Measurements from ENCODE around the gene CBARP. TPM values are rescaled to one million over a fixed set of nuclear protein-coding genes. Genes with fewer than 3 reads are reported as not detected.

The CBARP gene
- total RNA-seq, 1 experiment from 2014 or later, result 23.8 TPM

DNA sequence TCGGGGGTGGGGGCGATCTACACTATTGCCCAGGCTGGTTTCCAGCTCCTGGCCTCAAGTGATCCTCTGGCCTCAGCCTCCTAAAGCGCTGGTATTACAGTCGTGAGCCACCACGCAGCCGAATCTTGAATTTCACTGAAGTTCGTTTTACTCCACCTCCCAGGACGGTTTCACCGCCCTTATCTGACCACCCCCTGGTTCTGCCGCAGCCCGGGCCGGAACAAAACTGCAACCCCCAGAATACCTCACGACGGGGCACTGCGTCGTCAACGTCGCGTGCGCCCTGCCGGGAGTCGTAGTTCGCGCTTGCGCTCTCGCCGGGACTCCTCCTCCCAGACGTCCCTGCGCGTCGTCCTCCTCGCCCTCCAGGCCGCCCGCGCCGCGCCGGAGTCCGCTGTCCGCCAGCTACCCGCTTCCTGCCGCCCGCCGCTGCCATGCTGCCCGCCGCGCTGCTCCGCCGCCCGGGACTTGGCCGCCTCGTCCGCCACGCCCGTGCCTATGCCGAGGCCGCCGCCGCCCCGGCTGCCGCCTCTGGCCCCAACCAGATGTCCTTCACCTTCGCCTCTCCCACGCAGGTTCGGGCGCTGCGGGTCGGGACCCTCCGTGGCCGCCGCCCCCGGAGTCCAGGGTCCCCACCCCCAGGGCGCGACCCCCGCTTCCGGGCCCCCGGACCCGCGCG lies 3.8 kb upstream of the CBARP start, which contains the start of gene ATP5F1D (continued):
- peak; percentile 76 for TF ChIP-seq ZFX (IDR thresholded peaks at IDR 0.05)
- no peak for TF ChIP-seq ZNF274 (IDR thresholded peaks at IDR 0.05; ENCODE audit: low read depth, low read length)
- no peak for TF ChIP-seq TCF7L2 (IDR thresholded peaks at IDR 0.05; ENCODE audit: borderline replicate concordance, extremely low read depth, insufficient read depth, insufficient read length)
- TF ChIP-seq JUND (IDR thresholded peaks at IDR 0.05), result no peak

DNA sequence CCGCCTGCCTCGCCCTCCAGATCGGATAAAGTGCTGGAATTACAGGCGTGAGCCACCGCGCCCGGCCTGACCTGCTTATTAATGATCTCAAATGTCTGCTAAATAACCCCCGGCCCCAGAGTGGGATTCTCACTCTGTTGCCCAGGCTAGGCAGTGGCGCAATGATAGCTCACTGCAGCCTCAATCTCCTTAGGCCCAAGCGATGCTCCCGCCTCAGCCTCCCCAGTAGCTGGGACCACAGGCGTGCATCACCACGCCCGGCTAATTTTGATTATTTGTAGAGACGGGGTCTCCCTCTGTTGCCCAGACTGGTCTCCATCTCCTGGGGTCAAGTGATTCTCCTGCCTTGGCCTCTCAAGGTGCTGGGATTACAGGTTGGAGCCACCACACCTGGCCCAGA lies 3.1 kb upstream of the CBARP start:
- Histone ChIP-seq H3K27ac (ENCODE audit: low read depth, low read length) (peak overlapping the region; percentile 100), H3K9me3 (ENCODE audit: control insufficient read depth in 1 of 2, insufficient read depth in 1 of 2, low read depth in 1 of 2, low read length in 2 of 2) (no peaks in the 10 kb centered on the region), H3K79me2 (ENCODE audit: insufficient read depth, low read length) (peaks cover 56% of the 10 kb centered on the region), H3K9me2 (ENCODE audit: insufficient read depth) (no peaks in the 10 kb centered on the region), H2AFZ (ENCODE audit: low read depth, low read length, poor library complexity, severe bottlenecking) (no peak overlapping the region), H3K4me1 (ENCODE audit: control insufficient read depth in 1 of 2, insufficient read depth in 2 of 2, low read length in 2 of 2) (peaks cover 52 to 70% of the 10 kb centered on the region in 2 experiments), H3K4me2 (ENCODE audit: low read length) (peak overlapping the region; percentile 98), H3K9ac (ENCODE audit: low read length) (peak overlapping the region; percentile 99), H3K4me3 (replicated peaks in 1 of 2; ENCODE audit: low read depth in 1 of 2, low read length in 2 of 2) (peak overlapping the region; percentile 87 to 89), H3K27me3 (ENCODE audit: insufficient read depth, low read length) (no peaks in the 10 kb centered on the region), H3K36me3 (ENCODE audit: control insufficient read depth in 1 of 2, insufficient read depth in 2 of 2, low read length in 2 of 2) (peaks cover 0 to 16% of the 10 kb centered on the region in 2 experiments; a peak in 1 of 4 replicates), H4K20me1 (ENCODE audit: insufficient read depth) (peaks cover 13% of the 10 kb centered on the region; the same call in 1 of the 2 replicates)
- DNase-seq (ENCODE audit: low read depth, low spot score) (no peak), ATAC-seq (no peak)
- TF ChIP-seq FOSL1 (IDR thresholded peaks at IDR 0.05; ENCODE audit: low read depth) (no peak), CBX3 (IDR thresholded peaks at IDR 0.05; ENCODE audit: low read depth) (no peak), JUND (IDR thresholded peaks at IDR 0.05) (no peak), CEBPB (IDR thresholded peaks at IDR 0.05; ENCODE audit: low read depth) (no peak), TCF7L2 (IDR thresholded peaks at IDR 0.05; ENCODE audit: borderline replicate concordance, extremely low read depth, insufficient read depth, insufficient read length) (no peak), EGR1 (IDR thresholded peaks at IDR 0.05; ENCODE audit: low read depth) (no peak), SP1 (IDR thresholded peaks at IDR 0.05; ENCODE audit: low read depth) (no peak), POLR2AphosphoS5 (IDR thresholded peaks at IDR 0.05; ENCODE audit: low read depth, low read length) (no peak), POLR2A (IDR thresholded peaks at IDR 0.05; ENCODE audit: borderline replicate concordance, extremely low read depth, insufficient read depth, insufficient read length) (no peak), RAD21 (IDR thresholded peaks at IDR 0.05; ENCODE audit: low read depth) (no peak), EZH2 (IDR thresholded peaks at IDR 0.05) (no peak), SRF (IDR thresholded peaks at IDR 0.05; ENCODE audit: low read depth) (no peak), ELF1 (IDR thresholded peaks at IDR 0.05; ENCODE audit: borderline replicate concordance, low read depth) (no peak), YY1 (IDR thresholded peaks at IDR 0.05; ENCODE audit: extremely low read depth, insufficient replicate concordance, low read depth, low read length) (no peak)
- TF ChIP-seq, protein P1, sequence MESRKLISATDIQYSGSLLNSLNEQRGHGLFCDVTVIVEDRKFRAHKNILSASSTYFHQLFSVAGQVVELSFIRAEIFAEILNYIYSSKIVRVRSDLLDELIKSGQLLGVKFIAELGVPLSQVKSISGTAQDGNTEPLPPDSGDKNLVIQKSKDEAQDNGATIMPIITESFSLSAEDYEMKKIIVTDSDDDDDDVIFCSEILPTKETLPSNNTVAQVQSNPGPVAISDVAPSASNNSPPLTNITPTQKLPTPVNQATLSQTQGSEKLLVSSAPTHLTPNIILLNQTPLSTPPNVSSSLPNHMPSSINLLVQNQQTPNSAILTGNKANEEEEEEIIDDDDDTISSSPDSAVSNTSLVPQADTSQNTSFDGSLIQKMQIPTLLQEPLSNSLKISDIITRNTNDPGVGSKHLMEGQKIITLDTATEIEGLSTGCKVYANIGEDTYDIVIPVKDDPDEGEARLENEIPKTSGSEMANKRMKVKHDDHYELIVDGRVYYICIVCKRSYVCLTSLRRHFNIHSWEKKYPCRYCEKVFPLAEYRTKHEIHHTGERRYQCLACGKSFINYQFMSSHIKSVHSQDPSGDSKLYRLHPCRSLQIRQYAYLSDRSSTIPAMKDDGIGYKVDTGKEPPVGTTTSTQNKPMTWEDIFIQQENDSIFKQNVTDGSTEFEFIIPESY (IDR thresholded peaks at IDR 0.05; ENCODE audit: extremely low read depth, insufficient replicate concordance, low read length), result no peak
- TF ChIP-seq, protein P2, sequence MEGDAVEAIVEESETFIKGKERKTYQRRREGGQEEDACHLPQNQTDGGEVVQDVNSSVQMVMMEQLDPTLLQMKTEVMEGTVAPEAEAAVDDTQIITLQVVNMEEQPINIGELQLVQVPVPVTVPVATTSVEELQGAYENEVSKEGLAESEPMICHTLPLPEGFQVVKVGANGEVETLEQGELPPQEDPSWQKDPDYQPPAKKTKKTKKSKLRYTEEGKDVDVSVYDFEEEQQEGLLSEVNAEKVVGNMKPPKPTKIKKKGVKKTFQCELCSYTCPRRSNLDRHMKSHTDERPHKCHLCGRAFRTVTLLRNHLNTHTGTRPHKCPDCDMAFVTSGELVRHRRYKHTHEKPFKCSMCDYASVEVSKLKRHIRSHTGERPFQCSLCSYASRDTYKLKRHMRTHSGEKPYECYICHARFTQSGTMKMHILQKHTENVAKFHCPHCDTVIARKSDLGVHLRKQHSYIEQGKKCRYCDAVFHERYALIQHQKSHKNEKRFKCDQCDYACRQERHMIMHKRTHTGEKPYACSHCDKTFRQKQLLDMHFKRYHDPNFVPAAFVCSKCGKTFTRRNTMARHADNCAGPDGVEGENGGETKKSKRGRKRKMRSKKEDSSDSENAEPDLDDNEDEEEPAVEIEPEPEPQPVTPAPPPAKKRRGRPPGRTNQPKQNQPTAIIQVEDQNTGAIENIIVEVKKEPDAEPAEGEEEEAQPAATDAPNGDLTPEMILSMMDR (IDR thresholded peaks at IDR 0.05 in 2 of 3, conservative IDR thresholded peaks at IDR 0.05 in 1 of 3; ENCODE audit: borderline replicate concordance in 1 of 3, insufficient read depth in 1 of 3, low read depth in 2 of 3, low read length in 2 of 3), result no peak
- TF ChIP-seq, protein P3, sequence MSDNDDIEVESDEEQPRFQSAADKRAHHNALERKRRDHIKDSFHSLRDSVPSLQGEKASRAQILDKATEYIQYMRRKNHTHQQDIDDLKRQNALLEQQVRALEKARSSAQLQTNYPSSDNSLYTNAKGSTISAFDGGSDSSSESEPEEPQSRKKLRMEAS (IDR thresholded peaks at IDR 0.05), result no peak
- ChIA-PET CTCF (interaction anchor here (0.6 to 2.3 kb wide), 9 partner anchors 15 to 564 kb away, joined by 3 to 15 read pairs (median 4); partner anchors contain the start of gene CNN2), POLR2A (interaction anchor here (0.7 to 1.9 kb wide), 4 partner anchors 25 to 34 kb away, joined by 3 to 20 read pairs (median 4); partner anchors contain the start of genes CIRBP and FAM174C), RAD21 (ENCODE audit: low non-redundant PET in 1 of 2, low total read pairs in 2 of 2, uncharacterized antibody in 2 of 2, unreplicated experiment in 2 of 2) (interaction anchor here in 1 of 2 experiments (1.6 kb wide), 1 partner anchor 25 kb away, joined by 5 read pairs; no protein-coding TSS in a partner anchor)
- intact Hi-C loops (cut with micrococcal nuclease), result loop anchor here (5.0 to 10.0 kb wide), 3 partner anchors 139 to 446 kb away; partner anchors contain the start of genes CNN2, GPX4, PTBP1 and RNU6-2
- BruUV-seq (replicated peaks), result no TSS peak
